ENCODE results near the gene SMIM29.

DNA sequence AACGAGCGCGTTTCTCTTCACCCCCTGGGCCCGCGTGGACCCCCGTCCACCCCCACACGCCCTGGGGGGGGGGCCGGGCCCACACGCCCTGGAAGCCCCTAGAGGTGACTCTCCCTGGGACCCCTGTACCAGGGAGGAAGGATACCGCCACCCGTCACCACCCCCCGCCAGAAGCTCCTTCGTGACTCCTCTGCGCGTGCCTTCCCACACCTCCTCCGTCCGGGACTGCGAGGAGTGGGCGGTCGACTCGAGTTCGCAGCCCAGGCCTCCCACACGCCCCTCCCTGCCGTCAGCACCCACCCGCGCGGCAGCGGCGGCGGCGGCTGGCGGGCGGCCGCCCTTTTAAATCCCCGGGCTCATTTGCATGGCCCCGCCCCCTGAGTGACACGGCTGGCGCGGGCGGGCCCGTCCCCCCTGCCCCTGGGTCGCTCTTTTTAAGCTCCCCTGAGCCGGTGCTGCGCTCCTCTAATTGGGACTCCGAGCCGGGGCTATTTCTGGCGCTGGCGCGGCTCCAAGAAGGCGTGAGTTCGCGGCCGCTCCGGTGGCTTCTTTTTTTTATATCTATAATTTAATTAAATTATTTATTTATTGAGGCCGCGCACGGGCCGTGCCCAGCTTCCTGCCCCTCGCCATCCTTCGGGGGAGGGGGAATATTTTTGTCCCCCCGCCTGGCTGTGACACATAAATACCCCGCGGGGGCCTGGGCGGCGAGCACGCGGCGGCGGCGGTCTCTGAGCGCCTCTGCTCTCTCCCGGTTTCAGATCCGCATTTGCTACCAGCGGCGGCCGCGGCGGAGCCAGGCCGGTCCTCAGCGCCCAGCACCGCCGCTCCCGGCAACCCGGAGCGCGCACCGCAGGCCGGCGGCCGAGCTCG, 12.1 kb downstream of the SMIM29 start, which contains the start of gene HMGA1:
- TF ChIP-seq, protein P1, sequence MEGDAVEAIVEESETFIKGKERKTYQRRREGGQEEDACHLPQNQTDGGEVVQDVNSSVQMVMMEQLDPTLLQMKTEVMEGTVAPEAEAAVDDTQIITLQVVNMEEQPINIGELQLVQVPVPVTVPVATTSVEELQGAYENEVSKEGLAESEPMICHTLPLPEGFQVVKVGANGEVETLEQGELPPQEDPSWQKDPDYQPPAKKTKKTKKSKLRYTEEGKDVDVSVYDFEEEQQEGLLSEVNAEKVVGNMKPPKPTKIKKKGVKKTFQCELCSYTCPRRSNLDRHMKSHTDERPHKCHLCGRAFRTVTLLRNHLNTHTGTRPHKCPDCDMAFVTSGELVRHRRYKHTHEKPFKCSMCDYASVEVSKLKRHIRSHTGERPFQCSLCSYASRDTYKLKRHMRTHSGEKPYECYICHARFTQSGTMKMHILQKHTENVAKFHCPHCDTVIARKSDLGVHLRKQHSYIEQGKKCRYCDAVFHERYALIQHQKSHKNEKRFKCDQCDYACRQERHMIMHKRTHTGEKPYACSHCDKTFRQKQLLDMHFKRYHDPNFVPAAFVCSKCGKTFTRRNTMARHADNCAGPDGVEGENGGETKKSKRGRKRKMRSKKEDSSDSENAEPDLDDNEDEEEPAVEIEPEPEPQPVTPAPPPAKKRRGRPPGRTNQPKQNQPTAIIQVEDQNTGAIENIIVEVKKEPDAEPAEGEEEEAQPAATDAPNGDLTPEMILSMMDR (IDR thresholded peaks at IDR 0.05), result no peak
- TF ChIP-seq POLR2AphosphoS5 (IDR thresholded peaks at IDR 0.05), result peak; percentile 23 to 84 (median 56)
